HG02884 (cell line): ENCODE data around the gene MORN3.
A peak's percentile ranks its signal among the peaks of the same experiment; 100 is the strongest.
"Not testable (repeated sequence)": the region's sequence is repeated elsewhere in the genome, so short reads cannot be mapped to it uniquely, and the experiment has no call there.

Source experiments
- ATAC-seq: cut with Tn5 transposase; IDR thresholded peaks from one replicate; pipeline ENCODE4 v1.9.1; 2021; ENCODE audit warnings: mild to moderate bottlenecking, moderate library complexity; ENCODE audit not compliant: unreplicated experiment

MORN3 gene, protein sequence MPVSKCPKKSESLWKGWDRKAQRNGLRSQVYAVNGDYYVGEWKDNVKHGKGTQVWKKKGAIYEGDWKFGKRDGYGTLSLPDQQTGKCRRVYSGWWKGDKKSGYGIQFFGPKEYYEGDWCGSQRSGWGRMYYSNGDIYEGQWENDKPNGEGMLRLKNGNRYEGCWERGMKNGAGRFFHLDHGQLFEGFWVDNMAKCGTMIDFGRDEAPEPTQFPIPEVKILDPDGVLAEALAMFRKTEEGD

DNA sequence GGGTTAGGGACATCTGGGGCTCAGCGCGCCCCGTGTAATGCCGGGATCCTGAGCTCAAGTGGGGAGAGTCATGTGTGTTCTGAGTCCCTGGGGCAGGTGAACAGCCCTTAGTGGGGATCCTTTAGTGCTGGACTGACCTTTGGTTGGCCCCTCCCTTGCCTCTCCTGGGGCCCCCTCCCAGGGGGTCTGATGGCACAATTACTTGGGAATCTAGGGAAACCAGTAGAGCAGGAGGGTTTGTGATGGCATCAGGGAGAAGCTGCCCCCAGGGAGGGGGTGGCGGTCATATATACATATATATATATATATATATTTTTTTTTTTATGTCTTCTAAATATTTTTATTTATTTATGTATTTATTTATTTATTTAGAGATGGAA lies at the start of gene MORN3:
Gene MORN3, minus strand, starts transcription at position 134 of the 380 bp plus-strand sequence. CDS start 171 bp downstream, outside the sequence.
- ATAC-seq: no peak

DNA sequence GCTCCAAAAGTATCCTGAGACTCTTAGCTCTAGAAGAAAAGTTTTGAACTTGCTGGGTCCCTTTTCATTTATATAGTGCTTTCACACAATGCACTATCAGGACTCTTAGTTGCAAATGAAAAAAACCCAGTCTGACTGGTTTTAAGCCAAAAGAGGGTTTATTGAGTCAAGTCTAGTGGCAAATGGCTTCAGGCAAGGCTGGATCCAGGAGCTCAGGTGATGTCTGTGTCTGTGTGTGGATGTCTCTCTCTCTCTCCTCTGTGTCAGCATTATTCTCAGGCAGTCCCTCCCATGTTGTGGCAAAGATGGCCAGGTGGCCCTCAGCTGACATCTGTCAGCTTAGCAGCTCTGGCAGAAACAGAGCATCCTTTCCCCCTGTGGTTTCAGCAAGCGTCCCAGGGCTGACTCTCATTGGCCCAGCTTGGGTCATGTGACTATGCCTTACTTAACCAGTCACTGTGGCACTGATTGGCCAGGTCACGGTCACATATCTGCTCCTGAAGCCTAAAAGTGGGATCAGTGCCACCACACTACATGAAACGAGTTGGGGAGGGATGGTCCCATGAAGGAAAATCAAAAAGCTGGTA lies 49.3 kb upstream of the MORN3 start:
- ATAC-seq: no peak

DNA sequence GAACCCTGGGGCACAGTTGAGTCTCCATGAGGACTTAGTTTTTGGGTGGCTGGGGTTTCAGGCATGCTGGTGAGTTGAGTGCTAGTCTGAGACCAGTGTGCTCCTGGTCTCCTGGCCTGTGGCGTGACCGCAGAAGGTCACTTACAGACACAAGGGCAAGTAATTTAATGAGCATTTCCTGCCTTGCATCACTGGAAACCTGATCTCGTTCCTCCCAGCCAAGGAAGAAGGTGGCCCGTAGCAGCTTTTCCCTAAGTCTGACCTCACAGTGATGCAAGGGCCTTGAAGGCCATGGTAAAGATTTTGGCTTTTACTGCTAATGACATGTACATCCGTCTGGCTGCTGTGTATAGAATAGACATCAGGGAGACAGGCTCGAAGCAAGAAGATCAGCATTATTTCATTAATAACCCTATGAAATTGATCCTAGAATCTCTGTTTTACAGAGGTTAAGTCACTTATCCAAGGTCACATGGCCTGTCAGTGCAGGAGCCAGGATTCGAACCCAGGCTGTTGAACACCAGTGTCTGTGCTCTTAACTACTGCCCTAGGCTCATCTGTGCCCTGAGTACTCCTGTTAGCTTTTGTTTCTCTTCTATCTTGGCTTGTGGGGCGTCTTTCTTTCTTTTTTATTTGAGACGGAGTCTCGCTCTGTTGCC lies 47.7 kb upstream of the MORN3 start:
- no peak for ATAC-seq

DNA sequence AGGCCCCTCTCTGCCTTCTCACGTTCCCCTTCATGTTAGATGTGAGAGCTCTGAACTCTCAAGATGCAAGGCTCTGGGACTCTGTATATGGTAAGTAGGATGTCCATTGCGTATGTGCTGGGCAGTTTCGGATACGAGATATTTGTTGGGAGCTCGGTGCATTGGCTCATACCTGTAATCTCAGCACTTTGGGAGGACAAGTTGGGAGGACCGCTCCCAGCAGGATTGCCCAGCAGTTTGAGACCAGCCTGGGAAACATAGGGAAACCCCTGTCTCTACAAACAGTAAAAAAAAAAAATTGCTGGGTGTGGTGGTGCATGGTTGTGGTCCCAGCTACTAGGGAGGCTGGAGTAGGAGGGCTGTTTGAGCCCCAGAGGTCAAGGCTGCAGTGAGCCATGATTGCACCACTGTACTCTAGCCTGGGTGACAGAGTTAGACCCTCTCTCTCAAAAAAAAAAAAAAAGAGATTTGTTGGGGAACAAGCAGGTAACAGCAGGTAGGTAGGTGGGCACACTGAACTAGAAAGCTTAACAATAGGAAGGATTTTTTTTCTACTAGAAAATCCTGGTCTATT lies 46.5 kb upstream of the MORN3 start:
- ATAC-seq: no peak

DNA sequence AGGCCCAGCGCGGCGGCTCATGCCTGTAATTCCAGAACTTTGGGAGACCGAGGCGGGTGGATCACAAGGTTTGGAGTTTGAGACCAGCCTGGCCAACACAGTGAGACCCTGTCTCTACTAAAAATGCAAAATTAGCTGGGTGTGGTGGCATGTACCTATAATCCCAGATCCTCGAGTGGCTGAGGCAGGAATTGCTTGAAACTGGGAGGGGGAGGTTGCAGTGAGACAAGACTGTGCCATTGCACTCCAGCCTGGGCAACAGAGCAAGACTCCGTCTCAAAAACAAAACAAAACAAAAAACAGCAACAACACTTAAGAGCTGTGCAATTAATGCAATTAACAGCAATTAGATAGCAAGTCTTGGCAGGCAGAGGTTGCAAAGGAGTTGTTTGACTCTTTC lies 45.6 kb upstream of the MORN3 start:
- ATAC-seq: not testable (repeated sequence)

DNA sequence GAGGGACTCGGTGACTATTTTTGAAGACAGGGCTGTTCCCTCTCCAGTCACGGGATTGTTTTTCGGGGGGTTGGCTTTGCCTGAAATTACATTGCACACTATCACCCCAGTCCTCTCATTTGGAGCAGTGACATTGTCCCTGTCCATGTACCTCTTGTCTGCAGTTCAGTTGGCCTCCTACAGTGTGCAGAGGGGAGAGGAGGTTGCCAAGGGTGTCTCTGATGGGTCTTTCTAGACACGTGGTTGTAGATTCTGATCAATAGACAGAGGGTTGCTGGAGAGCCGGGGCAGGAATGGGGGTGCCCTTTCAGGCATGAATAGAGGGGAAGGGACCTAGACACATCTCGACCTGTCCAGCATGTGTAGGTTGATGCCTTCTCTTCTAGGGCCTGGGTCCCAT lies 44.3 kb upstream of the MORN3 start:
- ATAC-seq: no peak

DNA sequence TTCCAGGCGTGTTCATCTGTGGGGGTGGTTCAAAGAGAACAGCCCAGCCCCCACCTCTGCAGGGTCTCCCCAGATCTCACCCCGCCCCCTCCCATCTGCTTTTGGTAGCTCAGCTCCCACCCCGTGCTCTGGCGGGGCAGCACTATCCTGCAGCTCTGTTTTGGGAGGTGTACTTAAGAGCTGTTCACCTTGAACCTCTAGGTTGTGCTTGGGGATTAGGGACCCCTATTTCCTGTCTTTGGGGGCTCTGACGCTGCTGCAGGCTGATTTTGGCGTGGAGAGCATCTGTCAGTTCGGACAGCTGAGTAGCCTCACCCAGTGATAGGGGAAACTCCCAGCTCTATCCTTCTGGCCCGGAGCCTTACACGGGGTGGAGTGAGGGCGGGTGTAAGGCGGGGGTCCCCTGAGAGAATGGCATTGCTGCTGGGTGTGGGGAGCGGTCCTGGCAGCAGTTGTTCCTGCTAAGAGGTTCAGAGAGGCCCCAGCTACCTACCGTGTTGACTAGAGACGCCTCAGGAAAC lies 43.9 kb upstream of the MORN3 start:
- no peak for ATAC-seq

DNA sequence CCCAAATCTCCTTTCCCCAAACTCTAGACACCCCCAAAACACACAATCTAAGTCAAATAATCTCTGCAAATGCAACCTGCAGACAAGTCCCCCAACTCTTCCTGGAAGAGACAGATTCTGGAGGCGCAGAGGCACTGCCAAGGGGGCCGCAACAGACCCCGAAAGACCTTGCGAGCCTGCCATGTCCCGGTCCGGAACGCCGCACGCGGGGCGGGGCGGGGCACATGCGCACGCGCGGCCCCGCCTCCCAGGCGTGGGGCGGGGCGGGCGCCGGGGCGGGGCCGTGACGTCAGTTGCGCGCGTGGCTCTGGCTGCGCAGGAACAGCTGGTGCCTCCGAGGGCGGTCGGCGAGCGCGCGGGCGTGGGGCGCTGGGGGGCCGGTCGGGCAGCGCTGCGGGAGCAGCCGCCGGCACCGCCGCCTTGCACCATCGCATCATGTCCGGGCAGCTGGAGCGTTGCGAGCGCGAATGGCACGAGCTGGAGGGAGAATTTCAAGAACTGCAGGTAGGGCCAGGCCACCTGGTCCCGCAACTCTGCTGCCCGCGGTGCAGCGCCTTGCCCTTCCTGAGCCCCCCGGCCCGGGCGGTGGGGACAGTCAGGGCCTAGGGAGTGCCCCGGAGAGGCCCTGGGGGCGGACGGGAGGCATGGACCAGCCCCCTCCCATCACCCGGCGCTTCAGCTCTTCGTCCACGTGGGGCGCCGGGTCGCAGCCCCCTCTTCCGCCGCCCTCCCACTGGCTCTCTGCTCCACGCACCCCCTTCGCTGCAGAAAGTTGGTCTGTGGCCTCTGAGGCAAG lies 43.2 kb upstream of the MORN3 start, which contains the start of gene TMEM120B:
Gene TMEM120B, plus strand, starts transcription at position 292 of the 796 bp plus-strand sequence. Its CDS starts 144 bp downstream, at position 436.
- peak; percentile 74 for ATAC-seq

DNA sequence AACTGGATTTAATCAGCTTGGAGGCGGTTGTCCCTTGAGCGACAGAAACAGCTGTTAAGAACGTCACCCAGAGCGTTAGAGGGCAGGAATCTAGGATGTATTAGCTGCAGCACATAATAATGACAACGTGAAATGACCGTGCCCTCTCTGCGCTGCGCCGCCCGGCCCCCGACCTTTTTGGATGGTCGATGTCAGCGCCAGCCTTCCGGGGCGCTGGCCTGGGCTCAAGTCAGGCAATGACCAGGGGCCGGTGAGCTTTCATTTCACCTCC lies 42.7 kb upstream of the MORN3 start:
- ATAC-seq: peak; percentile 19

DNA sequence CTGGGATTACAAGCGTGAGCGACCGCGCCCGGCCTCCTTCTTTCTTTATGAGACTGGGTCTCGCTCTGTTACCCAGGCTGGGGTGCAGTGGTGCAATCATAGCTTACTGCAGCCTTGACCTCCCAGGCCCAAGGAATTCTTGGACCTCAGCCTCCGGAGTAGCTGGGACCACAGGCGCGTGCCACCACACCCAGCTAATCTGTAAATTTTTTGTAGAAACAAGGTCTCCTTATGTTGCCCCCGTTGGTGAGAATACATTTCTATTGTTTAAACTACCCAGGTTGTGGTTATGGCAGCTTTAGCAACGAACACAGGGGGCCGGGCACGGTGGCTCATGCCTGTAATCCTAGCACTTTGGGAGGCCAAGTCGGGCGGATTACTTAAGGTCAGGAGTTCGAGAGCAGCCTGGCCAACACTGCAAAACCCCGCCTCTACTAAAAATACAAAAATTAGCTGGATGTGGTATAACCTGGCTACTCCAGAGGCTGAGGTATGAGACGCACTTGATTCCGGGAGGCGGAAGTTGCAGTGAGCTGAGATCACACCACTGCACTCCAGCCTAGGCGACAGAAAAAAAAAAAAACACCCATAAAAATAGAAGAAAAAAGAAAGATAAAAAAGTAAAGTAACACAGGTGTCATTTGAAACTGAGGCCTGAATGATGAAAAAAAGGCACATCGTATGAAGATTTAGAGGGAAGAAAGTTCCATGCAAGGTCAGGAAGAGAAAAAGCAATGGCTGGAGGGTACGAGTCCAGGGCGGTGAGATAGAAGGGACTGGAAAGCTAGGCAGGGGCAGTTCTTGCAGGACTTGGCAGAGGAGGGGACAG lies 42.1 kb upstream of the MORN3 start:
- no peak for ATAC-seq

DNA sequence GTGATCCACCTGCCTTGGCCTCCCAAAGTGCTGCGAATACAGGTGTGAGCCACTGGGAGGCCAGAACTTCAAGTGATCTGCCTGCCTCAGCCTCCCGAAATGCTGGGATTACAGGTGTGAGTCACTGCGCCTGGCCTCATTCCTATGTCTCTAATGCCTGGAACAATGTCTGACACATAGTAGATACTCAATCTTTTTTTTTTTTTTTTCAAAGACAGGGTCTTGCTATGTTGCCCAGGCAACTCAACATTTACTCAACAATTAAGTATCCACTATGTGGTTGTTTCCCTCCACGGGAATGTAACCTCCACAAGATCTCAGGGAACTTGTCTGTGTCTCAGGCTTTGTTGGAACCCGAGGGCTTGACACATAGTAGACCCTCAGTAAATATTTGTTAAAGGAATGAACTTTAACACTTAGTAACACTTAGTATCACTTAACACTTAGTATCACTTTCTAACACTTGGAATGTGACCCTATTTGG lies 40.1 kb upstream of the MORN3 start:
- no peak for ATAC-seq

DNA sequence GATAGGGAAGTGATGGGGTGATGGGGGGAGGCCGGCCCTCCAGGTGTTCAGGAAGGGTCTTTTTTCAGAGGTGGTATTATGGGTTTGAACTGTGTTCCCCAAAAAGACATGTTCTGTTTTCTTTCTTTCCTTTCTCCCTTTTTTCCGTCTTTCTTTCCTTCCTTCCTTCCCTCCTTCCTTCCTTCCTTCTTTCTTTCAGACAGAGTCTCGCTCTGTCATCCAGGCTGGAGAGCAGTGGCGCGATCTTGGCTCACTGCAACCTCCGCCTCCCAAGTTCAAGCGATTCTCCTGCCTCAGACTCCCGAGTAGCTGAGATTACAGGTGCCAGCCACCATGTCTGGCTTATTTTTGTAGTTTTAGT lies 39.6 kb upstream of the MORN3 start:
- not testable (repeated sequence) for ATAC-seq

DNA sequence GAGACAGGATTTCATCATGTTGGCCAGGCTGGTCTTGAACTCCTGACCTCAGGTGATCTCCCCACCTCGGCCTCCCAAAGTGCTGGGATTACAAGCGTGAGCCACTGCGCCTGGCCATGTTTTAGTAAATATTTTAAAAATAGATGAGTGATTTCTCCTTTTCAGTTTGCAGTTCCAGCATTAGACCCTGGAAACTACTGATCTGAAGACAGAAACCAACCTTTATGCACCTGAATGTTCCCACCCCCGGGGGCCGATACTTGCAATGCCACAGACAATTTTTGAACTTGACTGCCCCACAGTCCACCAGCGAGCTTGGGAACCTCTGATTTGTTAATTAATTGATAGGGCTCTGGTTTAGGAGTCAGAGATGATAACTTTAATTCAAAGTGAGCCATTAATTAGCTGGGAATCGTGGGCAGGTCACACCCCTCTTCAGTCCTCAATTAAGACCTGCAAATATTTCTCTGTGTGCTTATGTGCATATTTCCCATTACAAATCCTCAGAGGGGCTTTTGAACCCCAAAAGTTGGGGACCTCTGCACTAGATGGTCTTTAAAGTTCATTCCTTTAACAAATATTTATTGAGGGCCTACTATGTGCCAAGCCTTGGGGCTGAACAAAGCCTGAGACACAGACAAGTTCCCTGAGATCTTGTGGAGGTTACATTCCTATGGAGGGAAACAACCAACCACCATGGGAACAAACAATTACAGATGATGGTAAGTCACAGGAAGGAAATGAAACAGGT lies 39.0 kb upstream of the MORN3 start:
- ATAC-seq: no peak

DNA sequence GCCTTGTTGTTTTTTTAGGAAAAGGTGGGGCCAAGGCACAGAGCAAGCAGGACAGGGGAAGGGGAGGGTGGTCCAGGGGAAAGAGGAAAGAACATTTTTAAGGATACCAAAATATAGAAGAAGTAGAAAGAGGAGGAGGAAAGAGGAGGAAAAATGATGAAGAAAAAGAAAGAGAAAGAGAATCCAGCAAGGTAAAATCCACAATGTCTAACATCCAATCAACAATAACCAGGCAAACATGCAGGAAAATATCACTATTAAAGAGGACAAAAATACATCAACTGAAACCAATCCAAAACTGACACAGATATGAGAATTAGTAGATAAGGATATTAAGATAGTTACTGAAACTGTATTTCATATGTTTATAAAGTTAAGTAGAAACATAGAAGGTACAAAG lies 36.1 kb upstream of the MORN3 start:
- no peak for ATAC-seq

DNA sequence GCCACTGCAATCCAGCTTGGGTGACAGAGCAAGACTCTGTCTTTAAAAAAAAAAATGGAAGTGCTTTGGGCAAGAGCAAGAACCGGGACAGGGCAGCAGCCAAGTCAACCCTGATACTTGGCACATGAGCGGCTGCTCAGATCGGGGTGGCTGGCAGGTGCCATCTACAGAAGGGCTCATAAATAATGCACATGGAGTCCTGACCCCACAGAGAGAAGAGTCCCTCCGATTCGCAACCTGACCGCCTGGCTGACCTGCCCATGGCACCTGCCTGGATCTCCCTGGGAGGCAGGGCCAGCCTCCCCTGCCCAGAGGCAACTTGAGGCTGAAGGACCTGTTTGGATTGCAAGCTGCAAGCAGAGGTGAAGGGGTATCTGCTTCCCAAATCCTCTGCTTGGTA lies 33.5 kb upstream of the MORN3 start:
- ATAC-seq: no peak

DNA sequence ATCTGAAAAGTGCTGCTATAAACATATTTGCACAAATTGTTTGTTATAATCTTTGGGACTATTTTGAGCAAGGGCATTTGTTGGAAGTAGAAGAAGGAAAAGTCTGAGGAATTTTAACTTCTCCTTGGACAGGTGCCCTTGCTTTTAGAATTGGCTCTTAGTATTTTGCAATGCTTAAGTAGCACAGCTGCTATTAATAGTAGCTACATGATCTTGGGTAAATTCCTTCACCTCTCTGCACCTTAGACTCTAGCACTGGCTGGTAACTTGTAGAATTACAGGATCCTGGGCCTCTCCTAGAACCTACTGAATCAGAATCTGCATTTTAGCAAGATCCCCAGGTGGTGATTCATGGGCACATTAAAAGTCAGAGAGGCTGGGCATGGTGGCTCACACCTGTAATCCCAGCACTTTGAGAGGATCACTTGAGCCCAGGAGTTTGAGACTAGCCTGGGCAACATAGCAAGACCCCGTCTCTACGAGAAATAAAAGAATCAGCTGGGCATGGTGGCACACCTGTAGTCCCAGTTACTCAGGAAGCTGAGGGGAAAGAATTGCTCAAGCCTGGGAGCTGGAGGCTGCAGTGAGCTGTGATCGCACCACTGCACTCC lies 32.3 kb upstream of the MORN3 start:
- ATAC-seq: no peak

DNA sequence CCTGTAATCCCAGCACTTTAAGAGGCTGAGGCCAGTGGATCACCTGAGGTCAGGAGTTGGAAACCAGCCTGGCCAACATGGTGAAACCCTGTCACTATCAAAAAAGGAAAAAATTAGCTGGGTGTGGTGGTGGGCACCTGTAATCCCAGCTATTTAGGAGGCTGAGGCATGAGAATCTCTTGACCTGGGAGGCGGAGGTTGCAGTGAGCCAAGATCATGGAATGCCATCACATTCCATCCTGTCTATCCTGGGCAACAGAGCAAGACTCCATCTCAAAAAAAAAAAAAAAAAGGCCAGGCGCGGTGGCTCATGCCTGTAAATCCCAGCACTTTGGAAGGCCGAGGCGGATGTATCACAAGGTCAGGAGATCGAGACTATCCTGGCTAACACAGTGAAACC lies 28.4 kb upstream of the MORN3 start:
- not testable (repeated sequence) for ATAC-seq

DNA sequence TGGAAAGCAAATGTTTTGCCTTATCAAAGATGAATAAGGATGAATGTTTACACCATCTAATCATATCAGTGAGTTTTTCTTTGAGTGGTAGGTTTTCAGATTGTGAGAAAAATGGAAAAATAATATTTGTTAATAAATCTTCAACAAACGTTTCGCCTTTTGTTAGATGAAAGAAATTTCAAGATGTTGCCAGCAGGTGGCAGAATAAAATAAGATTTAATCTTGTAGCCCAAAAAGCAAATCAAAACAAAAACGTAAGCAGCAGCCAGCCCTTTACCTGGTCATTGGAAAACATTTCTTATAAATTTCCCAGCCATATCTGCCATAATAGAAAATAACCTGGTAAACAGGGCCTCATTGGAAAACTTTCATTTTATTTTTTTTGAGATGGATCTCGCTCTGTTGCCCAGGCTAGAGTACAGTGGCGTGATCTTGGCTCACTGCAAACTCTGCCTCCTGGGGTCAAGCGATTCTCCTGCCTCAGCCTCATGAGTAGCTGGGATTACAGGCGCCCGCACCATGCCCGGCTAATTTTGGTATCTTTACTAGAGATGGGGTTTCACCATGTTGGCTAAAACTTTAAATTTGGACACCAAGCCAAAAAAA lies 27.7 kb upstream of the MORN3 start:
- ATAC-seq: no peak
